ENCODE results near the gene RFT1.

RFT1 gene

GRCh38 chr3:53149006-53149690 lies 18.9 kb upstream of the RFT1 start:
- DNase-seq (ENCODE audit: low spot score): no peak

GRCh38 chr3:53147903-53148400 lies 17.7 kb upstream of the RFT1 start:
- DNase-seq (ENCODE audit: low spot score): no peak

DNA sequence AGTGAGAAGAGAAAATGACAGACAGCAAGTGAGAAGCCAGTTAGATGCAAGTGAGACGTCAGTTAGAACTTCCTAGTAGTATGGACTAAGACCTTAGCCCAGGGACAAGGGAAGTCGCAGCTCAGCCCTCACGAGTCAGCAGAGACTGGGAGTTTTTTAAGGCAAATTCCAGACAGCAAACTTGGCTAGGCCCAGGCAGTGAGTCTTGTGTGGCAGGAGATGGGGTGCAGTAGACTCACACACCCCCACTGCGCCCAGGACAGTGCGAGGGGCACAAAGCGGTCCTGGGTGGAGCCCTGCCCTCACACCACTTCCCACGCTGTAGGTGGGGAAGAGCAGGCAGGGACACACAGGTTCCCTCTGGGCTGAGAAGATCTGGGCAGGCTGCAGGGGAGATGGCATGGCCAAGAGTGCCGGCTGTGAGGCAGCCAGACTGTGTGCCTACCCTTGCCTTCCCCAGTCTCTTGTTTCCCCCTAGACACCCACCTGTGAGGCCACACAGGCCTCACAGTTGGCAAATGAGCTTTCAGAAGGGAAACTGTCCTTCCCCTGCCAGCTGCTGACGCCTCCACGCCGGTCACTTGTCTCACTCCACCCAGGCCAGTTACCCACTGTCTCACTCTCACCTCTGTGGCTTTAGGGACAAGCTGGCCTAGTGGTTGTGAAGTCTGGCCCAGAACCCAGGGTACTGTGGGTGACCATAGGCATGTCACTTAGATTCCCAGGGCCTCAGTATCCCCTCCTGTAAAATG lies 17.1 kb upstream of the RFT1 start:
- no peak for DNase-seq (ENCODE audit: low spot score)

GRCh38 chr3:53146319-53146891 lies 16.2 kb upstream of the RFT1 start:
- DNase-seq (ENCODE audit: low spot score): no peak

- DNase-seq (ENCODE audit: low spot score): no peak
Measured at GRCh38 chr3:53145713-53146080, 15.5 kb upstream of the RFT1 start.

- no peak for DNase-seq (ENCODE audit: low spot score)
Measured at GRCh38 chr3:53144862-53145712, 14.9 kb upstream of the RFT1 start.

DNA sequence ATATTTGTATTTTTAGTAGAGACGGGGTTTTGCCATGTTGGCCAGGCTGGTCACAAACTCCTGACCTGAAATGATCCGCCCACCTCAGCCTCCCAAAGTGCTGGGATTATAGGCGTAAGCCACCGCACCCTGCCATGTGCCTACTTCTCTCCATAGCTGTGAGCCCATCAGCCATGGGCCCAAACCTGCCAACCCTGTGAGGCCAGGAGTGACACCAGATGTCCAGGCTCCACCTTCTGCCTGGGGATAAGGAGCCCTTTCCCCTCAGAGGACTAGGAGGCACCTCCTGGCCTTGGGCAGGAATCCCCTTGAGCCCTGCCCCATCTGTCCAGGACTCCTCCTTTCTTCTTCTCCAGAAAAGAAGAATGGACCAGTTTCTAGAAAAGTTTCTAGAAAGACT lies 14.2 kb upstream of the RFT1 start:
- DNase-seq (ENCODE audit: low spot score): no peak

GRCh38 chr3:53142986-53143385 lies 12.8 kb upstream of the RFT1 start:
- no peak for DNase-seq (ENCODE audit: low spot score)

GRCh38 chr3:53140847-53141845 lies 10.9 kb upstream of the RFT1 start:
- no peak for DNase-seq (ENCODE audit: low spot score)

DNA sequence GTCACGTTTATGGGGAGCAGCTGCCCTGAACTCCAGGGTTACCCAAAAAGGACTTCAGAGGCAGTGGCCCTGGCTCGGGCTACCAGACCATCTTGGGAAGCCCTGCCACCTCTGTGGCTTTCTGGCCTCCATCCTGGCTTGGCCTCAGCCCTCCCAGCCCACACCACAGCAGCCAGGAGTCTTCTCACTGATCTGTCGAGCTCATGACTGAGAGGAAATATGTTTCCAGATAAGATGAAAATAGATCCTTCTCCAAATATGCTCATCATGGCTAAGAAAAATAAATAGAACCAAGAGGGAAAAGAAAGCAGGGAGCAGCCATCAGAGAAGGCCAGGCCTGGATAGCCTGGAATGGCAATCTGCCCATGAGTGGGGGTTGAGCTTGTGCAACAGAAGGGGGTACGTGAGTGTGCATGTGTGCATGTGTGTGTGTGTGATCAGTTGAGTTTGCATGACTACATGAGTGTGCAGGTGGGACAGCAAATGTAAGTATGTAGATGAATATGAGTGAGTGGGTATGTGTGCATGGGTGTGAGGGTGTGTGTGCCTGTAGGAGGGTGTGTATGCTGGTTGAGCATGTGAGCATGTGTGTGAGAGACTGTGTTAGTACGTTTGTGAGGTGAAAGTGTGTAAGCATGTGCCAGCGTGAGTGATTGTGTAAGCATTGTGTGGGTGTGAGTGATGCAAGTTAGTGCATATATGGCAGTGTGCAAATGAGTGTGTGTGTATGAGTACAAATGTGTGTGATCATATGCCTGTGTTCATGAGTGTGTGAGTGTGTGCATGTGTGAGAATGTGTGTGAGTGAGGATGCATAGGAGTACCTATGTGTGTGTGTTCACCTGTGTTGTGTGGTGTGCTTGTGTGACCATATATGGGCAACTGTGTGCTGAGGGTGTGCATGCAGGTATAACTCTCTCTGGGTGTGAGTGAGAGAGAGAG lies 9.9 kb upstream of the RFT1 start:
- no peak for DNase-seq (ENCODE audit: low spot score)

DNA sequence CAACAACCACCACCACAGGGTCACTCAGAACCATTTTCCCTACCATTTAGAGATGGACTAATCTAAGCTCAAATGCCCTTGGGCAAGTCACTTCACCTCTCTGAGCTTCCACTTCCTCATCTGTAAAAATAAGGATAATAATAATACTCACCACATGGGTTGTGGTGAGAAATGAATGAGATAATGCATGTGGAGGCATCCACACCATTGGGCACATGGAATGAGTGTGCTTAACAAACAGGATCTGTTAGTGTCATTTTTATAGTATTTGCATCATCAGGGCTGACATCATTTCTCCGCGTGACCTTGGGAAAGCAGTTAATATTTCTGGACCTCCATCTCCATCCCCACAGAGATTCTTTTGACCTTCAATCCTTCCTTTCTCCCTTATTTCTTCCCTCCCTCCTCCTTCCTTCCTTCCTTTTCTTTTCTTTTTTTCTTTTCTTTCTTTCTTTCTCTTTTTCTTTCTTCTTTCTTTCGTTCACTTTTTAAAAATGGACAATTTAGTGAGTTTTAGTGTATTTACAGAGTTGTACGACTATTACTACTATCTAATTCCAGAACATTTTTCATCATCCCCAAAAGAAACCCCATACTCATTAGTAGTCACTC lies 7.7 kb upstream of the RFT1 start:
- no peak for DNase-seq (ENCODE audit: low spot score)

DNA sequence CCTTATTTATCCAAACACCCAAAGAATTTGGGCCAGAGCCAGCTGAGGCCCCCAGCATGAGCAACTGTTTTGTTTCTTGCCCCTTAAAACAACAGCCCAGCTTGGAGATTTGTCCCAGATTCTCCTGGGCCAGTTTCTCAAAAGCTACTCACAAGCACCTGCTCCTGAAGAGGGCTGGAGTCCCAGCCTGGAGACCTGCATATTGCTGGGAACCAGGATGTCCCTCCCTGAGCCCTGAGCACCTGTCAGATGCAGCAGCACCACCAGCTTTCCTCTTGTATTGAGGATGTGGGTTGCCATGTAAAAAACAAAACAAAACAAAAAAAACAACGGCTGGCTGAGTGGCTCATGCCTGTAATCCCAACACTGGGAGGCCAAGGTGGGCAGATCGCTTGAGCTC lies 7.0 kb upstream of the RFT1 start:
- no peak for DNase-seq (ENCODE audit: low spot score)

DNA sequence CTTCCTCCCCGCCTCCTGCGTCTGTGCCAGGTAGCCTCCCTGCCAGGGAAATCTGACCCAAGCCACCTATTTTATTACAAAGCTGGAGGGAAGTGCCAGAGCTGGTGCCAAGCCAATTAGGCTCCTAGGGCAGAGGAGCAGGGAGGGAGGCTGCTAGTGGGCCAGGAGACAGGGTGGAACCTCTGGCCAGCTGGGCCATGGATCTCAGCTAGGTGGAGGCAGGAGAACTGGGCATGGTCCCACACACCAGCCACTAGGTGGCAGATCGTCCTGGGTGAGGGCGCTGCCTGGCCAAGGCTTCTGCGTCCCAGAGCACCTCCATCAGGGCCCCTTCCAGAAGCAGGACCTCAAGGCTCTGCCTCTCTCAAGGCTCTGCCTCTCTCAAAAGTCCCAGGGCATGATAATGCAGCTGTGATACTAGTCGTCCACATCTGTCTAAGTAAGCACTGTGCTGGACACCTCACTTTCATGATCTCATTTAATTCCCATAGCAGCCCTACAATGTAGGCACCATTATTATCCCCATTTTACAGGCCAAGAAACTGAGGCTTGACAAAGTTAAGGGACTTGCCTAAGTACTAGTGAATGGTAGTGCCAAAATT lies 4.5 kb upstream of the RFT1 start:
- peak; percentile 74 for DNase-seq (ENCODE audit: low spot score)

DNA sequence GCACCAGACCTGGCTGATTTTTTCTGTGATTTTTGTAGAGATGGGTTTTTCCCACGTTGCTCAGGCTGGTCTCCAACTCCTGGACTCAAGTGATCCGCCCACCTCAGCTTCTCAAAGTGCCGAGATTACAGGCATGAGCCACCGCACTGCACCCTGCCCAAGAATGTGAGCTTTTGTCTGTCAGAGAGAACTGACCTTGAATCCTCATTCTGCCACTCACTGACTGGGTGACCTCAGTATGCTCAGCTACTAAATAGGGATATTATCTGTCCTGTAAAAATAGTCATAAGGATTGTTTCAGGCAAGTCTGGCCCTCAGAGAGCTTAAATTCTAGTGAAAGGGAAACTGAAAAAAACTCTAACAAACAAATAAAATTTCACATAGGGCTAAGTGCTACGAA lies 2.1 kb upstream of the RFT1 start:
- DNase-seq (ENCODE audit: low spot score): no peak

DNA sequence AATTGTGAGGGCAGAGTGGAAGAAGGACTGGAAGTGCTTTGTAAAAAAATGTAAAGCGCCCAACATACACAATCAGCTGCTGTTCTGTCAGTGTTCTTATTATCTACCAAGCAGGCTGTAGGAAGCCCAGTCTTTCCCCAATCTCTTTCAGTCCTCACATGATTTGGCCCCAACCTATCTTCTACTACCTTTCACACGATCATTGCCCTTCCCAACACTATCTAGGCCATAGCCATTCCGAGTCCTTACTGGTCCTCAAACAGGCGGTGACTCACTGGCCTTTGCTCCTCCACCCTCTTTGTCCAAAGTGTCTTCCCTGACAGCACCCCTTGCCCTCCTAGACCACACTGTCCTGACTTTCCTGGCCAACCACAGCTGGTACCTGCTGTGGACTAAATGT lies 861 bp upstream of the RFT1 start:
- DNase-seq (ENCODE audit: low spot score): no peak

- no peak for DNase-seq (ENCODE audit: low spot score)
Measured at GRCh38 chr3:53129344-53129743, 891 bp downstream of the RFT1 start.

GRCh38 chr3:53126601-53127000 lies 3.6 kb downstream of the RFT1 start:
- no peak for DNase-seq (ENCODE audit: low spot score)

GRCh38 chr3:53123953-53124352 lies 6.3 kb downstream of the RFT1 start:
- no peak for DNase-seq (ENCODE audit: low spot score)

DNA sequence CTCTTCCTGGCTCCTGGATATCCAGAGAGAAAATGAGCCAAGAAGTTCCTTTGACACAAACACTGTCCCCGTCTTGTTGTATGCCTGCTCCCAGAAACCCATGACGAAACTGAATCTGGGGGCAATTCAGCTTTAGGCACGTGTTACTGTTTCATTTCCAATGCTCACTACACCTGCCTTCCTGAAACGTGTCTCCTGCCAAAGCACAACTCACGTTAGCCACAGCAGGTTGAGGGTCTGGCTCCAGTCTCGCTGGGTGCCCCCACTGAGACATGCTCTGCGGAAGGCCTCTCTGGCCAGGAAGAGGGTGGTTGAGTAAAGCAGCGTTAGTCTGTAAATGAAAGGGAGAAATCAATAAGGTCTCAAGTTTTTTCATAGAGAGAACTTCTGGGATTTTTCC lies 6.7 kb downstream of the RFT1 start:
- no peak for DNase-seq (ENCODE audit: low spot score)

Data from SW480 (cell line).